ENCODE measurements around the gene NFYC.

The NFYC gene

DNA sequence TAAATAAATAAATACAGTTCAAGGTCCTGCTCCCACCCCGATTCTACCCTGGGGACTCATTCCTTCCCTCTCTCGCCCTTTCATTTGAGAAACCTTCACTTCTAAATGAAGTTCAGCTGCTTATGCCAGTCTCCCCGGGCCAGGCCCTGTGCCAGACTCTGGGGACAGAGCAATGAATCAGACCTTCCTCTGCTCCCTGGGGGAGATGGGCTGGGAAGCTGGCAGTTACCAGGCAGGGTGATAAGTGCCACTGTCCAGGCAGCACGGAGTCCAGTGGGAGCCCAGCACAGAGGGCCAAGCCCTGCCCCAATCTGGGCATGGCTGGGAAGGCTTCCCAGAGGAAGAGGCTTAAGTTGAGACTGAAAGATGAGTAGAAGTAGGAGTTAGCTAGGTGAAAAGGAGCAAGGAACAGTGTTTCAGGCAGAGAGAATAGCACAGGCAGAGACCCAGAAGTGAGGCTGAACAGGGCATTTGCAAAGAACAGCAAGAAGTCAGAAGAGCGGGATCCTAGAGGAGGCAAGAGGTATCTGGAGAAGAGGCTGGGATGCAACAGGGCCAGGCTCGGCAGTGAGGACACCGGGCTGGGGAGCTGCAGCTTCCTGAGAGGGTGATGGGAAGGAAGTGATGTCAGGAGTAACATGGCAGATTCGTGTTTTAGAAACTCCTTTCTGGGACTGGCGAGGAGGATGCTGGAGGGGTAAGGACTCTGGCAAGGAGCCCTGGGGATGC is 105.6 kb downstream of the NFYC start:
- no peaks in the 10 kb centered on the region for H3K36me3 ChIP-seq (ENCODE audit: control insufficient read depth in 1 of 2, insufficient read depth in 2 of 2, low read length in 2 of 2)
- H3K27ac ChIP-seq (ENCODE audit: low read depth, low read length) = no peak overlapping the region
- H3K4me3 ChIP-seq (ENCODE audit: low read depth in 1 of 2, low read length in 2 of 2) = no peak overlapping the region
- H3K27me3 ChIP-seq (ENCODE audit: control insufficient read depth in 1 of 2, insufficient read depth in 2 of 2, low read length in 2 of 2) = no peaks in the 10 kb centered on the region
- H3K9ac ChIP-seq (ENCODE audit: low read depth in 1 of 2, low read length in 2 of 2) = no peak overlapping the region
- H3K9me3 ChIP-seq (ENCODE audit: control insufficient read depth in 1 of 2, low read length in 2 of 2) = no peaks in the 10 kb centered on the region
- peaks cover 24% of the 10 kb centered on the region in 2 donors for H3K4me1 ChIP-seq (ENCODE audit: control insufficient read depth in 1 of 2, insufficient read depth in 2 of 2, low read length in 2 of 2)

DNA sequence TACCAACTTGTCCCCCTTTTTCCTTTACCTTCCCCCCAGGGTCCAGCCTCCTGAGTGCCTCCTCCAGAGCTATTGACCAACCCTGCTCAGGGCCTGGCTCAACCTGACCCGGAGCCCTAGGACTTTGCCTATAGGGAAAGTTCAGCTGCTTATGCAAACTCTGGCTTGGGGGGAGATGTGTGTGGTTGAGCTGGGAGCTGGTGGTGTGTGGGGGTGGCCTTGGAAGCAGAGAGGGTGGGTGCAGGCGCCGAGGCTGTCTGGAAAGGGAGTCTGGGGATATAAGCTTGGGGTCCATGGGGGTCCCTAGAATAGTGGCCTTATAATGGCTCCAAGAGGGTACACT is 106.1 kb downstream of the NFYC start:
- Histone ChIP-seq H3K27ac (ENCODE audit: low read depth, low read length) (no peak overlapping the region), H3K9ac (ENCODE audit: low read depth in 1 of 2, low read length in 2 of 2) (no peak overlapping the region), H3K4me3 (ENCODE audit: low read depth in 1 of 2, low read length in 2 of 2) (no peak overlapping the region), H3K4me1 (ENCODE audit: control insufficient read depth in 1 of 2, insufficient read depth in 2 of 2, low read length in 2 of 2) (peaks cover 24 to 25% of the 10 kb centered on the region in 2 donors), H3K36me3 (ENCODE audit: control insufficient read depth in 1 of 2, insufficient read depth in 2 of 2, low read length in 2 of 2) (no peaks in the 10 kb centered on the region), H3K9me3 (ENCODE audit: control insufficient read depth in 1 of 2, low read length in 2 of 2) (no peaks in the 10 kb centered on the region), H3K27me3 (ENCODE audit: control insufficient read depth in 1 of 2, insufficient read depth in 2 of 2, low read length in 2 of 2) (no peaks in the 10 kb centered on the region)

DNA sequence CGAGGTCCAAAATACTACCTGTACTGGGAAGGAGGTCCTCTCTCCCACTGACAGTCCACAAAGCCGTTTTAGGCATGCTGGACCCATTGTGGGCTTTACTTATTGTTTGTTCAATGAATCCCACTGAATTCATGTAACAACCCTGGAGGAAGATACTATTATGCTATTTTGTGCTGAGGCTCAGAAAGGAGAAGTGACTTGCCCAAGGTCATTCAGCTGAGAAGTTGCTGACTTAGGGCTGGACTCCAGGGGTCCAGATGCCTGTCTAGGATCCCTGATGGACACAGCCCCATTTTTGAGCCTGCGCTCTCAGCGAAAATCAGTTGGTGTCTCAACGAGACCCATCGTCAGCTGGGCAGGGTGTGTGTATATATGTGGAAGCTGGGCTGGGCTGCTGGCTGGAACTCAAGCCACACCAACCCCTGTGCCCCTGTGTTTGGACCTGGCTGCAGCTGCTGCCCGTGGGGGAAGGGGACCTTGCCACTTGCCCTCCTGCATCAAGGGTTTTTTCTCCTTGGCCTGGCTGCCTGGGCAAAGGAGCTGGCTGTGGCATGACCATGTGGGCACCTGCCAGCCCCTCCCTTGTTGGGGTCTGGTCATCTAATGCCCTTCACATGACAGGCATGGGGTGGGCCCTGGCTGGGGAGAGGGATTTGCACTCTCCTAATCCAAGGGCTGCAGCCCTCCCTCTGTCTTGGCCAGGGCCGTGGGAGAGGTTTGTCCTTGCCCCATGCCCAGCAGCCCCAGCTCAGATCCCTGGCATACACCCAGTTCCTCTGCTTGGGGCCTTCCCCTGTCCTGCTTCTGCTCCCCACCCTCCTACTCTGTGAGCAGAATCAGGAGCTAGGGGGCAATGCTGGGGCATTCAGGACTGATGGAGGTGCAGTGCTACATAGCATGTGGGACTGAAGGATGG is 107.1 kb downstream of the NFYC start:
- H3K9ac ChIP-seq (ENCODE audit: low read depth in 1 of 2, low read length in 2 of 2) = no peak overlapping the region
- no peaks in the 10 kb centered on the region for H3K27me3 ChIP-seq (ENCODE audit: control insufficient read depth in 1 of 2, insufficient read depth in 2 of 2, low read length in 2 of 2)
- H3K4me3 ChIP-seq (ENCODE audit: low read depth in 1 of 2, low read length in 2 of 2) = no peak overlapping the region
- no peak overlapping the region for H3K27ac ChIP-seq (ENCODE audit: low read depth, low read length)
- no peaks in the 10 kb centered on the region for H3K36me3 ChIP-seq (ENCODE audit: control insufficient read depth in 1 of 2, insufficient read depth in 2 of 2, low read length in 2 of 2)
- no peaks in the 10 kb centered on the region for H3K9me3 ChIP-seq (ENCODE audit: control insufficient read depth in 1 of 2, low read length in 2 of 2)
- peaks cover 24 to 25% of the 10 kb centered on the region in 2 donors for H3K4me1 ChIP-seq (ENCODE audit: control insufficient read depth in 1 of 2, insufficient read depth in 2 of 2, low read length in 2 of 2)

DNA sequence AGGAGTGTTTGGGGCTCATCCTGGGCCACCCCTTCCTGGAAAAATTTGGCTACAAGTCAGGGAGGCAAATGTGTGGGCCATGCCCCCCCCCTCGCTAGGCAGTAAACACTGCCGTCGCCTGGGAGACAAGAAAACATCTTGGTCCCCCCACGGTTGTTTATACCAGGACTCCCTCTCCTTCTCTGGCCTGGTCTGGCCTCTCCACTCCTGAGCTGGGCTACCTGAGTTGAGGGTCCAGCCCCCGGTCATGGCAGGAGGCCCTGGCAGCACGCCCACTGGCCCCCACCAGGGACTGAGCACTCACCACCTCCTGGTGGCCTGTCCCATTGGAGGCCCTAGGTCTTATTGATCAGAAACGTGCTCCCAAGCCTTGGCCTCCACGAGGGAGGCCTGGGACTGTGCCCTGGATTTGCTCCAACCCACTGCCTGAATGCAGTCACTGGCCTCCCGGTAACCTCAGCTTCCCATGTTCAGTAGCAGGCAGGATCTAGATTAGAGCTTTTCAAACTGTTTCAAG is 107.9 kb downstream of the NFYC start:
- H3K9me3 ChIP-seq (ENCODE audit: control insufficient read depth in 1 of 2, low read length in 2 of 2) = no peaks in the 10 kb centered on the region
- no peaks in the 10 kb centered on the region for H3K27me3 ChIP-seq (ENCODE audit: control insufficient read depth in 1 of 2, insufficient read depth in 2 of 2, low read length in 2 of 2)
- no peaks in the 10 kb centered on the region for H3K36me3 ChIP-seq (ENCODE audit: control insufficient read depth in 1 of 2, insufficient read depth in 2 of 2, low read length in 2 of 2)
- H3K27ac ChIP-seq (ENCODE audit: low read depth, low read length) = no peak overlapping the region
- H3K9ac ChIP-seq (ENCODE audit: low read depth in 1 of 2, low read length in 2 of 2) = no peak overlapping the region
- H3K4me1 ChIP-seq (ENCODE audit: control insufficient read depth in 1 of 2, insufficient read depth in 2 of 2, low read length in 2 of 2) = peaks cover 24 to 25% of the 10 kb centered on the region in 2 donors
- H3K4me3 ChIP-seq (ENCODE audit: low read depth in 1 of 2, low read length in 2 of 2) = no peak overlapping the region

DNA sequence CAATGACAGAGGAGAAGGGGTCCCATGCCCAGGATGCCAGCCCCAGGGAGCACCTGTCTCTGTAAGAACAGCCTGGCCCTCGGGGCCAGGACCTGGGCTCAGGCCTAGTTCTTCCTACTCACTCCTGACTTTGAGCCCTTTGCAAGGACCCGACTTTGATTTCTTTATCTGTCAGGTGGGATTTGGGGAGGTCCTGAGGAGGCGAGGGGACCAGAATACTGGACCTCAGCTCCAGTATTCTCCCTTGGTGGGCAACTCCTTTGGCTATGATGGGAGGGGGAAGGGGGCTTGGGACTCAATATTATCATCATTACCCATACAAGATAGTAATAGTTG is 110.2 kb downstream of the NFYC start:
- Histone ChIP-seq H3K36me3 (ENCODE audit: control insufficient read depth in 1 of 2, insufficient read depth in 2 of 2, low read length in 2 of 2) (no peaks in the 10 kb centered on the region), H3K9ac (ENCODE audit: low read depth in 1 of 2, low read length in 2 of 2) (peak overlapping the region; percentile 43 to 47), H3K27me3 (ENCODE audit: control insufficient read depth in 1 of 2, insufficient read depth in 2 of 2, low read length in 2 of 2) (no peaks in the 10 kb centered on the region), H3K4me3 (ENCODE audit: low read depth in 1 of 2, low read length in 2 of 2) (peak overlapping the region; percentile 57 to 74), H3K27ac (ENCODE audit: low read depth, low read length) (no peak overlapping the region), H3K9me3 (ENCODE audit: control insufficient read depth in 1 of 2, low read length in 2 of 2) (no peaks in the 10 kb centered on the region), H3K4me1 (ENCODE audit: control insufficient read depth in 1 of 2, insufficient read depth in 2 of 2, low read length in 2 of 2) (peaks cover 24 to 25% of the 10 kb centered on the region in 2 donors)

DNA sequence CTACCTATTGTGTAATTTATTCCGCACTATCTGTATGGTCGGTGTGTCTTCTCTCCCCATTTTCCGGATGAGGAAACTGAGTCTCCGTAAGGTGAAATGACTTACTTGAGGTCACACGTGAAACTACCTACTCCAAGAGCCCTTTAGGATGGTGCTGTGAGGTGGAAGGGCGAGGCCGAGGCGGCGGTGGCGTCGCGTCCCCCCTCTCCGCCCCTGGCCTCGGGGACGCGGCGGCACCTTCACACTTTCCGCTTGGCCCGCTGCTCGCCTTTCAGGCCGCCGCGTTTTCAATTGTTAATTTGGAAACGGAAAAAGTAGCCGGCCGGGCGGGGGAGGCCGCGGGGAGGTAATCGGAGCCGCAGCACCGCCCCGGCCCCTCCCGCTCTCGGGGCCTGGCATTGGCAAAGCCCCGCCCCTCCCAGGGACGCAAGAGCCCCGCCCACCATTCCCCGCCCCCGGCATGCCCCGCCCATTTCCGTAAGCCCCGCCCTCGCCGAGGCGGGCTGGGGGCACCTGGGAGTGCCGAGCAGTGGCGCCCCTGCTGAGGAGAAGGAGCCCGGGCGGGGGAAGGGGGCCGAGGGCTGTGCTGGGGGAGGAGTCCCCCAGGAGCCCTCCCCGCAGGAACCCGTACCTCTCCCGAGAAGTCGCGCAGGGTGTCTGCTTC is 110.7 kb downstream of the NFYC start:
- no peak overlapping the region for H3K27ac ChIP-seq (ENCODE audit: low read depth, low read length)
- no peaks in the 10 kb centered on the region for H3K36me3 ChIP-seq (ENCODE audit: control insufficient read depth in 1 of 2, insufficient read depth in 2 of 2, low read length in 2 of 2)
- H3K9ac ChIP-seq (ENCODE audit: low read depth in 1 of 2, low read length in 2 of 2) = peak overlapping the region; percentile 43 to 47
- H3K4me1 ChIP-seq (ENCODE audit: control insufficient read depth in 1 of 2, insufficient read depth in 2 of 2, low read length in 2 of 2) = peaks cover 22 to 24% of the 10 kb centered on the region in 2 donors
- H3K4me3 ChIP-seq (ENCODE audit: low read depth in 1 of 2, low read length in 2 of 2) = peak overlapping the region; percentile 57 to 74
- H3K9me3 ChIP-seq (ENCODE audit: control insufficient read depth in 1 of 2, low read length in 2 of 2) = no peaks in the 10 kb centered on the region
- H3K27me3 ChIP-seq (ENCODE audit: control insufficient read depth in 1 of 2, insufficient read depth in 2 of 2, low read length in 2 of 2) = no peaks in the 10 kb centered on the region

DNA sequence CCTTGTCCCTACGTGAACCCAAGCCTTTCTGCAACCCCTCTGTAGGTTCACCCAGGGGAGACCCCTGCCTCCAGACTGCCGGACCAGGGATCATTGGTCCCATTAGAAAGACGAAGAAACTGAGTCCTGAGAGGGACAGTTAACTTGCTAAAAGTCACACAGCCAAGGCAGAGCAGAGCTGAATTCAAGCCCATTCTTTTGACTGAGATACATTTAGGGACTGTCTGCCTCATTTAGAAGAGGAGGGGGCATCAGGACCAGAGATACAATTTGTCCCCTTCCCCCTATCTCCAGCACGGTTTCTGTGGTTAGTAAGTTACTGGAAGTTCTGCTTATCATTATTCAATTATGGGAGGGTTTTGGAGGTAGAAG is 111.2 kb downstream of the NFYC start:
- Histone ChIP-seq H3K4me1 (ENCODE audit: control insufficient read depth in 1 of 2, insufficient read depth in 2 of 2, low read length in 2 of 2) (peaks cover 18 to 24% of the 10 kb centered on the region in 2 donors), H3K27ac (ENCODE audit: low read depth, low read length) (no peak overlapping the region), H3K9ac (ENCODE audit: low read depth in 1 of 2, low read length in 2 of 2) (no peak overlapping the region), H3K9me3 (ENCODE audit: control insufficient read depth in 1 of 2, low read length in 2 of 2) (no peaks in the 10 kb centered on the region), H3K27me3 (ENCODE audit: control insufficient read depth in 1 of 2, insufficient read depth in 2 of 2, low read length in 2 of 2) (no peaks in the 10 kb centered on the region), H3K4me3 (ENCODE audit: low read depth in 1 of 2, low read length in 2 of 2) (peak overlapping the region in 1 of 2 donors; percentile 74), H3K36me3 (ENCODE audit: control insufficient read depth in 1 of 2, insufficient read depth in 2 of 2, low read length in 2 of 2) (no peaks in the 10 kb centered on the region)

DNA sequence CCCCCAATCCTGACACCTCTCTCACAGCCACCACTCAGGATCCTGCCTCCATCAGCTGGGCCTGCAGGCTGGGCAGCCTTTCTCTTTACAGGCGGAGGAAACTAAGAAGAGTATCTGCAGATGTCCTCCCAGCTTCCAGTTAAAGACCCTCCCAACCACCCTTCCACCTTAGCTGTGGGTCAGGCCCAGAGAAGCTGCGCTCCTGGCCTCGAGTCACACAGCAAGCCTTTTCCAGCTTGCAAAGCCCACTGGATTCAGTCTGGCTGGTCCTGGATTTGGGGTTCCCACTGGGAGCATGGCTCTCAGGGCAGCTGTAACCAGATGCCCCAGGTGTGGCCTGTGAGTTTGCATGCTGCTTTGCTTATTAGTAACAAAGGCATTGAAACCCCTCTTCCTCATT is 111.9 kb downstream of the NFYC start:
- H3K9ac ChIP-seq (ENCODE audit: low read depth in 1 of 2, low read length in 2 of 2) = no peak overlapping the region
- no peaks in the 10 kb centered on the region for H3K27me3 ChIP-seq (ENCODE audit: control insufficient read depth in 1 of 2, insufficient read depth in 2 of 2, low read length in 2 of 2)
- H3K27ac ChIP-seq (ENCODE audit: low read depth, low read length) = no peak overlapping the region

DNA sequence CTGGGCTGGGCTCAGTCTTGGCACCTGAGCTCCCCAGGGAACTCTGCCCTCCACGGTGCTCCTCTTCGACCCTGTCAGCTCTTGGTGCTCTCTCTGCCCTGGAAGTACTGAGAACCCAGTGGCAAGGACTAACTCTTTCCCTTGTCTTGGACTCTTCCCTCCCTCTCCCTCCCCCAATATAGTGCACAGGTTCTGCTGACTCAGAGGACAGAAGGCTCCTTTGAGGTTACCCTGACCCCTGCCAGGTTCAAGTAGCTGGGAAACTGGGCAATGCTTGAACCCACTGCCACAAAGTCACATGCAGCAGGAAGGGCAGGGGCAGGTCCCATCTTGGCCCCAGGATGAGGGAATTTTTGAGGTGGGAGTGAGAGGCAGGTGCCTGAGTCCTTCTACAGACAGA is 112.4 kb downstream of the NFYC start:
- Histone ChIP-seq H3K9me3 (ENCODE audit: control insufficient read depth in 1 of 2, low read length in 2 of 2) (no peaks in the 10 kb centered on the region), H3K9ac (ENCODE audit: low read depth in 1 of 2, low read length in 2 of 2) (no peak overlapping the region), H3K27me3 (ENCODE audit: control insufficient read depth in 1 of 2, insufficient read depth in 2 of 2, low read length in 2 of 2) (no peaks in the 10 kb centered on the region), H3K27ac (ENCODE audit: low read depth, low read length) (no peak overlapping the region), H3K4me1 (ENCODE audit: control insufficient read depth in 1 of 2, insufficient read depth in 2 of 2, low read length in 2 of 2) (peaks cover 18 to 24% of the 10 kb centered on the region in 2 donors), H3K36me3 (ENCODE audit: control insufficient read depth in 1 of 2, insufficient read depth in 2 of 2, low read length in 2 of 2) (no peaks in the 10 kb centered on the region), H3K4me3 (ENCODE audit: low read depth in 1 of 2, low read length in 2 of 2) (no peak overlapping the region)

More for the DNA sequence above, 111.9 kb downstream of the NFYC start:
- peaks cover 18 to 24% of the 10 kb centered on the region in 2 donors for H3K4me1 ChIP-seq (ENCODE audit: control insufficient read depth in 1 of 2, insufficient read depth in 2 of 2, low read length in 2 of 2)
- no peak overlapping the region for H3K4me3 ChIP-seq (ENCODE audit: low read depth in 1 of 2, low read length in 2 of 2)
- H3K36me3 ChIP-seq (ENCODE audit: control insufficient read depth in 1 of 2, insufficient read depth in 2 of 2, low read length in 2 of 2) = no peaks in the 10 kb centered on the region
- H3K9me3 ChIP-seq (ENCODE audit: control insufficient read depth in 1 of 2, low read length in 2 of 2) = no peaks in the 10 kb centered on the region

DNA sequence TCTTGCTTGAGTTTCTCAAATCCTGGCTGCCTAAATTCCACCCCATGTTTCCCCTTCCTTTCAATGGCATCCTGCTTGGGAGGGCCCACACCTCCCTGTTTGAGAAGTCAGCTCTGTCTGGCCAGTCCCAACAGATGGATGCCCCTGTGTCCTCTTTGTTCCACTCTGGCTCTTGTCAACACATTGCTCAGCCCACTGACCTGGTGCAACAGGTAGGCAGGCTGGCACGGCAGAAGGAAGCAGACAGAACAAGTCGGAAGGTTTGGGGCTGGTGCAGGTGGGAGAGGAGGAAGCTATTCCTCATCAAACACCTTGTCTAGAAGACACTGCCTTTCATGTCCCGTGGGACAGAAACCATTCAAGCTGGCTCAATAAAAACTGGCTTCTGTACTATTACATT is 114.7 kb downstream of the NFYC start:
- Histone ChIP-seq H3K27me3 (ENCODE audit: control insufficient read depth in 1 of 2, insufficient read depth in 2 of 2, low read length in 2 of 2) (no peaks in the 10 kb centered on the region), H3K27ac (ENCODE audit: low read depth, low read length) (no peak overlapping the region), H3K4me3 (ENCODE audit: low read depth in 1 of 2, low read length in 2 of 2) (no peak overlapping the region), H3K36me3 (ENCODE audit: control insufficient read depth in 1 of 2, insufficient read depth in 2 of 2, low read length in 2 of 2) (no peaks in the 10 kb centered on the region), H3K9me3 (ENCODE audit: control insufficient read depth in 1 of 2, low read length in 2 of 2) (no peaks in the 10 kb centered on the region), H3K4me1 (ENCODE audit: control insufficient read depth in 1 of 2, insufficient read depth in 2 of 2, low read length in 2 of 2) (peaks cover 9 to 16% of the 10 kb centered on the region in 2 donors), H3K9ac (ENCODE audit: low read depth in 1 of 2, low read length in 2 of 2) (no peak overlapping the region)
